ENCODE measurements around the gene RHOG. TPM values are rescaled to one million over a fixed set of nuclear protein-coding genes. Genes with fewer than 3 reads are reported as not detected.
A peak's percentile ranks its signal among the peaks of the same experiment; 100 is the strongest.

Gene RHOG
- total RNA-seq, 1 experiment from 2014 or later, result 26.4 TPM

DNA sequence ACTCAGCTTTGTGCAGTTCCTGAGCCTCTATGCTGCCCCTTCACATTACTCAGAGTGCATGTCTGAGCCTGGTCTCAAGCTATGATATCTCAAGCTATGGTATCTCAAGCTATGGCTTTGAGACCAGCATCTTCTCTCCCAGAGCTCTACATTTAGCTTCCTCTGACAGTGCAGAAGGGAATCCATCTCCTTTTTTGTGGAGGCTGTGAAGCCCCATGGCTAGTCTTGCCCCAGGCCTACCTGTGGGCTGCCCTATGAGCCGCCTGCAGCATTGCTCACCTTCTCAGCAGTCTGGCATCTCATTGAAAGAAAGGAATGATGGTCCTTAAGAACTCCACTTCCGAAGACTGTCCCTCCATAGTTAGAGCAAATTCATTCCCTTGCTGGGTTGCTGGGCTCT lies 19.8 kb downstream of the RHOG start:
- no peak overlapping the region for H4K8ac ChIP-seq (replicated peaks; ENCODE audit: insufficient read length, low read depth, low read length)
- no peak overlapping the region for H2BK15ac ChIP-seq (ENCODE audit: low read depth, low read length)
- Mint-ChIP-seq H3K9me3 (no peaks in the 10 kb centered on the region), H3K4me1 (peaks cover 28 to 29% of the 10 kb centered on the region in 2 experiments), H3K27ac (peak overlapping the region in 1 of 3 experiments; percentile 28; a peak in 1 of 7 replicates), H3K27me3 (ENCODE audit: low read depth) (no peaks in the 10 kb centered on the region), H3K36me3 (ENCODE audit: insufficient read depth in 1 of 3, low read depth in 3 of 3) (peaks cover 12 to 31% (median 27%) of the 10 kb centered on the region in 3 experiments), H3K4me3 (no peak overlapping the region)
- DNase-seq, result no peak
- no peak overlapping the region for H2BK5ac ChIP-seq (ENCODE audit: insufficient read length, low read length)
- no peaks in the 10 kb centered on the region for H4K20me1 ChIP-seq (ENCODE audit: control insufficient read depth, insufficient read depth, insufficient read length)
- no peak overlapping the region for H3K27ac ChIP-seq (ENCODE audit: insufficient read length, low read depth, low read length)
- no peak overlapping the region for H2BK12ac ChIP-seq (ENCODE audit: insufficient read length, low read depth, low read length)
- H3K4ac ChIP-seq (ENCODE audit: low read depth, low read length), result no peak overlapping the region
- no peaks in the 10 kb centered on the region for H3K23me2 ChIP-seq (ENCODE audit: insufficient read length, low read depth, low read length, poor library complexity, severe bottlenecking)
- H3K9me3 ChIP-seq (ENCODE audit: control insufficient read depth, low read depth, low read length), result no peaks in the 10 kb centered on the region
- no peak overlapping the region for H3K56ac ChIP-seq (ENCODE audit: insufficient read length, low read depth, low read length)
- H3K4me2 ChIP-seq (ENCODE audit: insufficient read depth, insufficient read length, low read length), result no peak overlapping the region
- H3T11ph ChIP-seq (ENCODE audit: low read length), result no peak overlapping the region
- H3K18ac ChIP-seq (ENCODE audit: insufficient read length, low read depth, low read length), result no peak overlapping the region
- peaks cover 9% of the 10 kb centered on the region; the same call in 1 of the 2 replicates for H3K4me1 ChIP-seq (ENCODE audit: insufficient read depth, low read length)
- no peak overlapping the region for H3K14ac ChIP-seq (ENCODE audit: insufficient read depth, low read length)
- H2BK20ac ChIP-seq (ENCODE audit: low read depth, low read length, poor library complexity, severe bottlenecking), result no peak overlapping the region
- no peak overlapping the region for H2BK120ac ChIP-seq (ENCODE audit: low read depth, low read length, poor library complexity, severe bottlenecking)
- no peak overlapping the region for H3K9ac ChIP-seq (ENCODE audit: extremely low read depth, insufficient read length, low read length)
- no peaks in the 10 kb centered on the region for H3K79me1 ChIP-seq (ENCODE audit: insufficient read depth, low read depth, low read length, poor library complexity, severe bottlenecking)
- WGBS (ENCODE audit: extremely low coverage, insufficient read length, low lambda C conversion rate), result no CpG with 5 or more reads among the region's 2 CpGs
- H4K5ac ChIP-seq (ENCODE audit: insufficient read length, low read depth, low read length), result no peak overlapping the region
- no peak overlapping the region for H2AK5ac ChIP-seq (ENCODE audit: insufficient read length, low read length)
- no peak overlapping the region for H2AFZ ChIP-seq (ENCODE audit: low read length)
- H4K91ac ChIP-seq (ENCODE audit: insufficient read length, low read depth, low read length), result no peak overlapping the region
- H3K79me2 ChIP-seq (ENCODE audit: insufficient read depth, low read length), result no peaks in the 10 kb centered on the region
- TF ChIP-seq, protein P1, sequence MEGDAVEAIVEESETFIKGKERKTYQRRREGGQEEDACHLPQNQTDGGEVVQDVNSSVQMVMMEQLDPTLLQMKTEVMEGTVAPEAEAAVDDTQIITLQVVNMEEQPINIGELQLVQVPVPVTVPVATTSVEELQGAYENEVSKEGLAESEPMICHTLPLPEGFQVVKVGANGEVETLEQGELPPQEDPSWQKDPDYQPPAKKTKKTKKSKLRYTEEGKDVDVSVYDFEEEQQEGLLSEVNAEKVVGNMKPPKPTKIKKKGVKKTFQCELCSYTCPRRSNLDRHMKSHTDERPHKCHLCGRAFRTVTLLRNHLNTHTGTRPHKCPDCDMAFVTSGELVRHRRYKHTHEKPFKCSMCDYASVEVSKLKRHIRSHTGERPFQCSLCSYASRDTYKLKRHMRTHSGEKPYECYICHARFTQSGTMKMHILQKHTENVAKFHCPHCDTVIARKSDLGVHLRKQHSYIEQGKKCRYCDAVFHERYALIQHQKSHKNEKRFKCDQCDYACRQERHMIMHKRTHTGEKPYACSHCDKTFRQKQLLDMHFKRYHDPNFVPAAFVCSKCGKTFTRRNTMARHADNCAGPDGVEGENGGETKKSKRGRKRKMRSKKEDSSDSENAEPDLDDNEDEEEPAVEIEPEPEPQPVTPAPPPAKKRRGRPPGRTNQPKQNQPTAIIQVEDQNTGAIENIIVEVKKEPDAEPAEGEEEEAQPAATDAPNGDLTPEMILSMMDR (conservative IDR thresholded peaks at IDR 0.05), result no peak
- H3K23ac ChIP-seq (ENCODE audit: insufficient read length, low read depth, low read length), result no peak overlapping the region
- no peaks in the 10 kb centered on the region for H3K27me3 ChIP-seq (ENCODE audit: insufficient read depth, low read length)

Data from H9 (cell line).